ENCODE measurements around the gene KLF7. TPM values are rescaled to one million over a fixed set of nuclear protein-coding genes. Genes with fewer than 3 reads are reported as not detected.

Gene KLF7
- total and polyA plus RNA-seq, 9 of the 15 experiments (the other 6 are each of a cell fraction or from before 2014, with no cell fraction given) = 0.04 to 0.54 (median 0.07) TPM

GRCh38 chr2:207044379-207045362 is 121.1 kb downstream of the KLF7 start (continued):
- no peak for TF ChIP-seq TRIM25 (IDR thresholded peaks at IDR 0.05; ENCODE audit: borderline replicate concordance)
- TF ChIP-seq TCF3 (CRISPR knock-in tag; IDR thresholded peaks at IDR 0.05) = no peak
- TF ChIP-seq, protein P1, sequence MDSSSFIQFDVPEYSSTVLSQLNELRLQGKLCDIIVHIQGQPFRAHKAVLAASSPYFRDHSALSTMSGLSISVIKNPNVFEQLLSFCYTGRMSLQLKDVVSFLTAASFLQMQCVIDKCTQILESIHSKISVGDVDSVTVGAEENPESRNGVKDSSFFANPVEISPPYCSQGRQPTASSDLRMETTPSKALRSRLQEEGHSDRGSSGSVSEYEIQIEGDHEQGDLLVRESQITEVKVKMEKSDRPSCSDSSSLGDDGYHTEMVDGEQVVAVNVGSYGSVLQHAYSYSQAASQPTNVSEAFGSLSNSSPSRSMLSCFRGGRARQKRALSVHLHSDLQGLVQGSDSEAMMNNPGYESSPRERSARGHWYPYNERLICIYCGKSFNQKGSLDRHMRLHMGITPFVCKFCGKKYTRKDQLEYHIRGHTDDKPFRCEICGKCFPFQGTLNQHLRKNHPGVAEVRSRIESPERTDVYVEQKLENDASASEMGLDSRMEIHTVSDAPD (CRISPR knock-in tag; IDR thresholded peaks at IDR 0.05) = no peak
- no peak for TF ChIP-seq TFAM (CRISPR knock-in tag; conservative IDR thresholded peaks at IDR 0.05)
- no peak for TF ChIP-seq ESRRB (CRISPR knock-in tag; IDR thresholded peaks at IDR 0.05; ENCODE audit: borderline replicate concordance)
- TF ChIP-seq ZFP36 (IDR thresholded peaks at IDR 0.05; ENCODE audit: low read depth, low read length, partially characterized antibody) = no peak
- TF ChIP-seq CREM (IDR thresholded peaks at IDR 0.05; ENCODE audit: low read depth) = no peak
